ENCODE data around the gene HOXB5.

DNA sequence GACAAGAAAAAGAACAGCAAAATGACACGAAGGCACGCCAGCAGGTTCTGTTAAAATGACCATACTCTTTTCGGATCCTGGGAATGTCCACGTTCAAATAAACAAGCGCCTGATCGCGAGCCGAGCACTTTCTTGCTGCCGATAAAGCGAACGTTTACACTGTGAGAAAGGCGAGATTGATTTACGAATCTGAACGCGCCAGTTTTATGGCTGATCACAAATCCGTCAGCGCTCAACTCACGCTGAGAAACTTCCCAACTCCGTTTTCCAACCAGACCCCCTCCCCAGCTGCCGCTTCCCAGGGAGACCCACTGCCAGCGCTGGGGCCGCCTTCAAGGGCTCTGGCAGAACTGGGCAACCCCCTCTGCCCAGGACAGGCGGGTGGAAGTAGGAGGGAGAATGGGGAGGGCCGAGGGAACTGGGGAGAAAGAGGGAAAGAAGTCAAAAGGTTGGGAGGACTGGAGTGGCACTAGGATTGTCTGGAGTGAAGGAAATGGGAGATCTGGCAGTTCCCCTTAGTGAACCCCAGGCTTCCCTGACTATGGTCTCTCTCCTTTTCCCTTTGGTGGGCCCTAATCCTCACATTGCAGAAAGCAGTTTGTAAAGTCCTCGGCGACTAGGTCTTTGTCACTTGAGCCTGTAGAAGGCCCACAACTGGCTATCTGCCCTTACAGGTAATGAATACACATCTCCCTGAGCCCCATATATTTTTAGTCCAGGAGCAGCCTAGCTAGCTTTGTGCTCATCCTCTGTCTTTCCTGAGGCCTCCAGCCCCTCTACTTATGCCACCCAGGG lies 22.4 kb downstream of the HOXB5 start:
- TF ChIP-seq, protein P1, sequence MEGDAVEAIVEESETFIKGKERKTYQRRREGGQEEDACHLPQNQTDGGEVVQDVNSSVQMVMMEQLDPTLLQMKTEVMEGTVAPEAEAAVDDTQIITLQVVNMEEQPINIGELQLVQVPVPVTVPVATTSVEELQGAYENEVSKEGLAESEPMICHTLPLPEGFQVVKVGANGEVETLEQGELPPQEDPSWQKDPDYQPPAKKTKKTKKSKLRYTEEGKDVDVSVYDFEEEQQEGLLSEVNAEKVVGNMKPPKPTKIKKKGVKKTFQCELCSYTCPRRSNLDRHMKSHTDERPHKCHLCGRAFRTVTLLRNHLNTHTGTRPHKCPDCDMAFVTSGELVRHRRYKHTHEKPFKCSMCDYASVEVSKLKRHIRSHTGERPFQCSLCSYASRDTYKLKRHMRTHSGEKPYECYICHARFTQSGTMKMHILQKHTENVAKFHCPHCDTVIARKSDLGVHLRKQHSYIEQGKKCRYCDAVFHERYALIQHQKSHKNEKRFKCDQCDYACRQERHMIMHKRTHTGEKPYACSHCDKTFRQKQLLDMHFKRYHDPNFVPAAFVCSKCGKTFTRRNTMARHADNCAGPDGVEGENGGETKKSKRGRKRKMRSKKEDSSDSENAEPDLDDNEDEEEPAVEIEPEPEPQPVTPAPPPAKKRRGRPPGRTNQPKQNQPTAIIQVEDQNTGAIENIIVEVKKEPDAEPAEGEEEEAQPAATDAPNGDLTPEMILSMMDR (IDR thresholded peaks at IDR 0.05) = no peak
- no peak for TF ChIP-seq POLR2A (IDR thresholded peaks at IDR 0.05)
